ENCODE measurements around the gene LRRFIP2.

DNA sequence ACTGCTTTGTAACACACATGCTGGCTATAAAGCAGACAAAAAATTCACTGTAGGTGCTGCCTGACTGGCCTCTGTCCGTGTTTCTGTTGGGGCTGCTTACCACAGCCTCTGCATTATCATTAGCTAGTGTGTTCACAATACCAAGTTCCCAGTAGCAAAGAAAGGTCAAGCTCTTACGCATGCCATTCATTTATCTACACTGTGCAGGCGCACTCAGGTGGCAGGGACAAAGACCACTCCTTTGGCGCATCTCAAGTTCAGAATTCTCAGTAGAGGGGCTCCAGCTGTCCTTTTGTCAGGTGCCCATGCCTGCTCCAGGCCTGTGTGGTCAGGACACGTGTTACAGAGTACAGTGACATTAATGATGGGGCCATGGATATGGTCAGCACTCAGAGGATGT lies 158.7 kb downstream of the LRRFIP2 start:
- TF ChIP-seq, protein P1, sequence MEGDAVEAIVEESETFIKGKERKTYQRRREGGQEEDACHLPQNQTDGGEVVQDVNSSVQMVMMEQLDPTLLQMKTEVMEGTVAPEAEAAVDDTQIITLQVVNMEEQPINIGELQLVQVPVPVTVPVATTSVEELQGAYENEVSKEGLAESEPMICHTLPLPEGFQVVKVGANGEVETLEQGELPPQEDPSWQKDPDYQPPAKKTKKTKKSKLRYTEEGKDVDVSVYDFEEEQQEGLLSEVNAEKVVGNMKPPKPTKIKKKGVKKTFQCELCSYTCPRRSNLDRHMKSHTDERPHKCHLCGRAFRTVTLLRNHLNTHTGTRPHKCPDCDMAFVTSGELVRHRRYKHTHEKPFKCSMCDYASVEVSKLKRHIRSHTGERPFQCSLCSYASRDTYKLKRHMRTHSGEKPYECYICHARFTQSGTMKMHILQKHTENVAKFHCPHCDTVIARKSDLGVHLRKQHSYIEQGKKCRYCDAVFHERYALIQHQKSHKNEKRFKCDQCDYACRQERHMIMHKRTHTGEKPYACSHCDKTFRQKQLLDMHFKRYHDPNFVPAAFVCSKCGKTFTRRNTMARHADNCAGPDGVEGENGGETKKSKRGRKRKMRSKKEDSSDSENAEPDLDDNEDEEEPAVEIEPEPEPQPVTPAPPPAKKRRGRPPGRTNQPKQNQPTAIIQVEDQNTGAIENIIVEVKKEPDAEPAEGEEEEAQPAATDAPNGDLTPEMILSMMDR (IDR thresholded peaks at IDR 0.05; ENCODE audit: insufficient read depth, low read depth, low read length): no peak
- no peak for TF ChIP-seq EZH2 (IDR thresholded peaks at IDR 0.05; ENCODE audit: insufficient read depth, low read length)
